ENCODE data around the gene CERKL.

CERKL gene

DNA sequence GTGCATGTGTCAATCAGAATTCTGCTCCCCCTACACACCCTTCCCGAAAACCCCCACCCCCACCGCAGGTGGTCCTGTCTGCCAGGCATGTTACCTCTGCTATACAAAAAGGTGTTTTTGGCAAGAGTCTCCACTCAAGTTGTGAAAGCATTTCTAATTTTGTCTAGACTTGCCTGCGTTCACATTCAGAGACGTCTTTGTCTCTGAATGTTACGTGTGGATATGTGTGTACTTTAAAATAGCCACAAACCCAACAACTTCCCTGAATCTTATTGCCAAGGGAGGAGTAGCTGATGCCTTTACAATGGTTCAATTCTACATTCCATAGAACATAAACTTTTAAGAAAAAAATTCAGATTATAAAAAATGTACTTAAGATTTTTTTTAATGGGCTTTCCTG lies 133.1 kb downstream of the CERKL start:
- Histone ChIP-seq H3K9me3 (ENCODE audit: control insufficient read depth, low read length) (no peaks in the 10 kb centered on the region), H3K27me3 (ENCODE audit: control insufficient read depth, insufficient read depth, low read length) (no peaks in the 10 kb centered on the region), H3K4me3 (ENCODE audit: low read length) (no peak overlapping the region), H3K9ac (ENCODE audit: low read length) (no peak overlapping the region), H3K36me3 (ENCODE audit: control insufficient read depth, insufficient read depth, low read length) (no peaks in the 10 kb centered on the region), H3K4me1 (ENCODE audit: control insufficient read depth, insufficient read depth, low read length) (no peaks in the 10 kb centered on the region)

DNA sequence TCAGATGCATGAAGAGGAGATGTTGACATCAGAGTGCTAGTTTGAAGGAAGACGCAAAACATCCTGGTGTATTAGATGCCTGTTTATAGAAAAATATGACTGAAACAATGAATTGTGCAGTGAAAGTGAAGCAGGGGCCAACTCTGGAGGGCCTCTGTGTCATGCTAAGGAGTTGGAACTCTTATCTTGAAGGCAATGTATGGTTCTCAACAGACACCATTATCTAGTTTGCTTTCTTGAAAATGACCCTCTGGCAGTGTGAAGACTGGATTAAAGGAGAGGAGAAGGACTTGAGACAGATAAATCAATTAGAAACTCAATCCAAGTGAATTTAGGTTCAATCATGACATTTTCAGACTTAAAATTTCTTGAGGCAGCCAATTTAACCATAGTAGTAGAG lies 136.7 kb downstream of the CERKL start:
- no peak overlapping the region for H3K4me3 ChIP-seq (ENCODE audit: low read length)
- no peaks in the 10 kb centered on the region for H3K27me3 ChIP-seq (ENCODE audit: control insufficient read depth, insufficient read depth, low read length)
- no peak overlapping the region for H3K9ac ChIP-seq (ENCODE audit: low read length)
- no peaks in the 10 kb centered on the region for H3K4me1 ChIP-seq (ENCODE audit: control insufficient read depth, insufficient read depth, low read length)
- no peaks in the 10 kb centered on the region for H3K36me3 ChIP-seq (ENCODE audit: control insufficient read depth, insufficient read depth, low read length)
- H3K9me3 ChIP-seq (ENCODE audit: control insufficient read depth, low read length): no peaks in the 10 kb centered on the region

DNA sequence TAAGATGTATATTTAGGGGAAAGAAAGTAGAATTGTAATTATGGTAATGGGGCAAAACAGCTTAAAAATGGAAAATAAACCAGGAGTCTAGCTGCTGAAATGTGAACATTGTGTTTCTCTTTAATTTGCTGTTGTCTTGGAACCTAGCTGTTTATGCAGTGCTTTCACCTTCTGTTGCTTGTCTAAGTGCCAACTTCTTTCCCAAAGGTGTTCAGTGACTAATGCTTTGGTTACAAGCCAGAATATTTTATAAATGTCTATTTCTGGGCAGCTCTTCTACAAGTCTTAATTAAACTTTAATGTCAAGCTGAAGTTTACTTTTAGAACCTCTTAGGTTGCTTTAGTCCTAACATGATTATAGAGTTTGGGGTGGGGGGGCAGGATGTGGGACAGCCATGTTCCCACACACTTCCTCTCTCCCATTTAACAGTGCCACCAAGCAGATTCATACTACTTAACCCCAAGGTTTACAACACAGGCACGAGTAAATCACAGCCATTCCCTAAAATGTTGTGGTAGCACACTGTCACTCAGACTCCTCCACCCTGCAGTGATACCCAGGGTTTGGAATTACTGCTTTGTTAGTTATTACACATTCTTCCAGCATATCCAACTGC lies 139.1 kb downstream of the CERKL start:
- Histone ChIP-seq H3K9ac (ENCODE audit: low read length) (no peak overlapping the region), H3K4me1 (ENCODE audit: control insufficient read depth, insufficient read depth, low read length) (no peaks in the 10 kb centered on the region), H3K27me3 (ENCODE audit: control insufficient read depth, insufficient read depth, low read length) (no peaks in the 10 kb centered on the region), H3K4me3 (ENCODE audit: low read length) (no peak overlapping the region), H3K9me3 (ENCODE audit: control insufficient read depth, low read length) (no peaks in the 10 kb centered on the region), H3K36me3 (ENCODE audit: control insufficient read depth, insufficient read depth, low read length) (no peaks in the 10 kb centered on the region)

GRCh38 chr2:181516992-181517391 lies 139.9 kb downstream of the CERKL start:
- Histone ChIP-seq H3K4me3 (ENCODE audit: low read length) (no peak overlapping the region), H3K27me3 (ENCODE audit: control insufficient read depth, insufficient read depth, low read length) (no peaks in the 10 kb centered on the region), H3K9me3 (ENCODE audit: control insufficient read depth, low read length) (no peaks in the 10 kb centered on the region), H3K36me3 (ENCODE audit: control insufficient read depth, insufficient read depth, low read length) (no peaks in the 10 kb centered on the region), H3K9ac (ENCODE audit: low read length) (no peak overlapping the region), H3K4me1 (ENCODE audit: control insufficient read depth, insufficient read depth, low read length) (no peaks in the 10 kb centered on the region)

DNA sequence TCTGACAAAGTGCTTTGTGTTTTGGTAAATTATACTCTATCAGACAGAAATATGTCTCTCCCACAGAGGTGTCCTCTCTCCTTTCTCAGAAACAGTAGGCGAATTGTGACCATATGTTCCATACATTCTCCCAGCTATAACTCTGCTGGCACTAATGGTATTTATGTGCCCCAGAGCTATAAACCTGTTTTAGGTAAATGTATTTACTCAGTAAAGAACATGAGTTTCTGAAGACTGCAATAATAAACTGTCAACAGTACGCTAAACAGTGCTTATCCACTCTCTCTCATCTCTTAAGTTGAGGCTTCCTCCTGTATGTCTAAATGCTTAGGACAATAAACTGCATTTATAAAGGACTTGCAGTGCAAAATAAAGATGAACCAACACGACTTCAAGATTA lies 141.2 kb downstream of the CERKL start:
- no peaks in the 10 kb centered on the region for H3K9me3 ChIP-seq (ENCODE audit: control insufficient read depth, low read length)
- no peaks in the 10 kb centered on the region for H3K4me1 ChIP-seq (ENCODE audit: control insufficient read depth, insufficient read depth, low read length)
- H3K9ac ChIP-seq (ENCODE audit: low read length): no peak overlapping the region
- no peaks in the 10 kb centered on the region for H3K36me3 ChIP-seq (ENCODE audit: control insufficient read depth, insufficient read depth, low read length)
- H3K4me3 ChIP-seq (ENCODE audit: low read length): no peak overlapping the region
- no peaks in the 10 kb centered on the region for H3K27me3 ChIP-seq (ENCODE audit: control insufficient read depth, insufficient read depth, low read length)

GRCh38 chr2:181500201-181500600 lies 156.7 kb downstream of the CERKL start:
- Histone ChIP-seq H3K4me1 (ENCODE audit: control insufficient read depth, insufficient read depth, low read length) (no peaks in the 10 kb centered on the region), H3K9me3 (ENCODE audit: control insufficient read depth, low read length) (no peaks in the 10 kb centered on the region), H3K4me3 (ENCODE audit: low read length) (no peak overlapping the region), H3K27me3 (ENCODE audit: control insufficient read depth, insufficient read depth, low read length) (no peaks in the 10 kb centered on the region), H3K36me3 (ENCODE audit: control insufficient read depth, insufficient read depth, low read length) (no peaks in the 10 kb centered on the region), H3K9ac (ENCODE audit: low read length) (no peak overlapping the region)

- Histone ChIP-seq H3K4me3 (ENCODE audit: low read length) (no peak overlapping the region), H3K9ac (ENCODE audit: low read length) (no peak overlapping the region), H3K36me3 (ENCODE audit: control insufficient read depth, insufficient read depth, low read length) (no peaks in the 10 kb centered on the region), H3K27me3 (ENCODE audit: control insufficient read depth, insufficient read depth, low read length) (no peaks in the 10 kb centered on the region), H3K4me1 (ENCODE audit: control insufficient read depth, insufficient read depth, low read length) (no peaks in the 10 kb centered on the region), H3K9me3 (ENCODE audit: control insufficient read depth, low read length) (no peaks in the 10 kb centered on the region)
These were observed 157.7 kb downstream of the CERKL start for GRCh38 chr2:181499231-181499630.
